IMR-90 (cell line): ENCODE results near the gene SASH3. TPM values are rescaled to one million over a fixed set of nuclear protein-coding genes. Genes with fewer than 3 reads are reported as not detected.

Source experiments
- ATAC-seq: fragments of 200-7000 bp; cut with Tn5 transposase; 2 replicates; pipeline ENCODE4 v1.9.1; 2020; ENCODE audit warnings: low read depth, mild to moderate bottlenecking, moderate library complexity
- BruUV-seq: library from RNA; stranded (reverse); fragments of 400-500 nt; replicated peaks from 2 replicates; lab custom pipeline; 2021; lab: Mats Ljungman, UMichigan
- CTCF ChIA-PET: fragments of 300-600 bp; formaldehyde crosslinking; extraction: SDS; loops from one replicate; lab custom pipeline; 2021; ENCODE audit warnings: antibody characterized with exemption; lab: Yijun Ruan, JAX
- POLR2A ChIA-PET: fragments of 300-600 bp; sonication (Branson Sonifier 250); formaldehyde crosslinking; loops from one replicate; lab custom pipeline; 2022; ENCODE audit warnings: antibody characterized with exemption; ENCODE audit not compliant: unreplicated experiment; lab: Charles Lee
- DNase-seq: peaks from one replicate; pipeline ENCODE4 v3.0.0; 2013
- H2AFZ ChIP-seq: replicated peaks from 2 replicates; pipeline ENCODE3; 2013; ENCODE audit warnings: low read length, mild to moderate bottlenecking; ENCODE audit not compliant: poor library complexity
- H2AK5ac ChIP-seq: 2 replicates; pipeline ENCODE4 v1.6.1; 2013; ENCODE audit warnings: low read depth, low read length, inconsistent platforms
- H2AK9ac ChIP-seq: replicated peaks from 2 replicates; pipeline ENCODE3; 2013; ENCODE audit warnings: mild to moderate bottlenecking, low read depth, low read length, moderate library complexity; ENCODE audit not compliant: poor library complexity
- H2BK120ac ChIP-seq: 2 replicates; pipeline ENCODE4 v1.6.1; 2013; ENCODE audit warnings: low read depth, low read length, inconsistent platforms
- H2BK15ac ChIP-seq: 3 replicates; pipeline ENCODE4 v1.6.1; 2013; ENCODE audit warnings: low read depth, low read length, inconsistent platforms
- H2BK20ac ChIP-seq: 2 replicates; pipeline ENCODE4 v1.6.1; 2013; ENCODE audit warnings: low read depth, mild to moderate bottlenecking, inconsistent platforms, low read length, moderate library complexity
- H2BK5ac ChIP-seq: 2 replicates; pipeline ENCODE4 v1.6.1; 2013; ENCODE audit warnings: mild to moderate bottlenecking, low read depth, low read length, inconsistent platforms; ENCODE audit not compliant: poor library complexity, severe bottlenecking
- H3K14ac ChIP-seq: replicated peaks from 2 replicates; pipeline ENCODE4 v1.6.1; 2013; ENCODE audit warnings: low read depth, low read length, inconsistent platforms
- H3K18ac ChIP-seq: 2 replicates; pipeline ENCODE4 v1.6.1; 2013; ENCODE audit warnings: low read depth, low read length, control low read depth
- H3K23ac ChIP-seq: 2 replicates; pipeline ENCODE4 v1.6.1; 2013; ENCODE audit warnings: low read depth, low read length, inconsistent platforms
- H3K27ac ChIP-seq: 2 replicates; pipeline ENCODE4 v1.5.1; 2013; ENCODE audit warnings: mild to moderate bottlenecking, control low read depth, low read length; ENCODE audit not compliant: insufficient read depth
- H3K27me3 ChIP-seq: 2 replicates; pipeline ENCODE4 v1.6.1; 2013; ENCODE audit warnings: low read length; ENCODE audit not compliant: control insufficient read depth, insufficient read depth
- H3K36me3 ChIP-seq: 2 replicates; pipeline ENCODE4 v1.6.1; 2013; ENCODE audit warnings: low read length, mixed read lengths; ENCODE audit not compliant: control insufficient read depth, insufficient read depth
- H3K4ac ChIP-seq: 2 replicates; pipeline ENCODE4 v1.6.1; 2013; ENCODE audit warnings: low read depth, low read length, inconsistent platforms
- H3K4me1 ChIP-seq: 2 replicates; pipeline ENCODE4 v1.6.1; 2013; ENCODE audit warnings: low read length, mixed read lengths; ENCODE audit not compliant: control insufficient read depth, insufficient read depth
- H3K4me2 ChIP-seq: 2 replicates; pipeline ENCODE4 v1.6.1; 2013; ENCODE audit warnings: low read depth, mild to moderate bottlenecking, control low read depth, low read length, moderate library complexity
- H3K4me3 ChIP-seq: 2 replicates; pipeline ENCODE4 v1.5.1; 2013; ENCODE audit warnings: low read depth, mild to moderate bottlenecking, control low read depth, low read length, moderate library complexity; ENCODE audit not compliant: insufficient read depth
- H3K56ac ChIP-seq: 2 replicates; pipeline ENCODE4 v1.6.1; 2013; ENCODE audit warnings: low read length, inconsistent platforms; ENCODE audit not compliant: insufficient read depth; ENCODE audit errors: extremely low read depth
- H3K79me1 ChIP-seq, 2 experiments: 2 replicates each; pipeline ENCODE4 v1.6.1; 2013; ENCODE audit warnings: low read length in 2 of 2, inconsistent platforms in 1 of 2, low read depth in 1 of 2
- H3K9ac ChIP-seq: 2 replicates; pipeline ENCODE4 v1.6.1; 2013; ENCODE audit warnings: low read depth, low read length, control low read depth
- H3K9me1 ChIP-seq: 2 replicates; pipeline ENCODE4 v1.6.1; 2013; ENCODE audit warnings: low read length, inconsistent platforms; ENCODE audit not compliant: insufficient read depth
- H3K9me3 ChIP-seq: 2 replicates; pipeline ENCODE4 v1.6.1; 2013; ENCODE audit warnings: low read length; ENCODE audit not compliant: control insufficient read depth, insufficient read depth
- H4K20me1 ChIP-seq: 2 replicates; pipeline ENCODE4 v1.6.1; 2013; ENCODE audit warnings: low read length, inconsistent platforms; ENCODE audit not compliant: insufficient read depth
- H4K5ac ChIP-seq: 2 replicates; pipeline ENCODE4 v1.6.1; 2013; ENCODE audit warnings: mild to moderate bottlenecking, low read depth, low read length, control low read depth
- H4K8ac ChIP-seq, 2 experiments: 2 replicates each; pipeline ENCODE4 v1.6.1; 2013; ENCODE audit warnings: low read depth in 2 of 2, low read length in 2 of 2, control low read depth in 1 of 2, inconsistent platforms in 1 of 2
- H4K91ac ChIP-seq: 2 replicates; pipeline ENCODE4 v1.6.1; 2013; ENCODE audit warnings: low read depth, low read length, inconsistent platforms; ENCODE audit not compliant: insufficient read depth
- BHLHE40 ChIP-seq: fragments of 150-350 bp; IDR thresholded peaks from 2 replicates; pipeline ENCODE4 v1.6.1; 2016; ENCODE audit warnings: mild to moderate bottlenecking, low read depth, low read length
- CEBPB ChIP-seq: IDR thresholded peaks from 2 replicates; pipeline ENCODE4 v1.6.1; 2012; ENCODE audit warnings: low read depth, low read length, improper control_type of control experiment
- CHD1 ChIP-seq: IDR thresholded peaks from 2 replicates; pipeline ENCODE4 v1.6.1; 2012; ENCODE audit warnings: low read depth, low read length, improper control_type of control experiment
- CTCF ChIP-seq: conservative IDR thresholded peaks from 2 replicates; pipeline ENCODE4 v1.5.1; 2012; ENCODE audit warnings: mild to moderate bottlenecking, low read depth, low read length, improper control_type of control experiment
- FOS ChIP-seq: fragments of 150-350 bp; IDR thresholded peaks from 2 replicates; pipeline ENCODE4 v1.6.1; 2016; ENCODE audit warnings: low read depth, low read length
- MAFK ChIP-seq: IDR thresholded peaks from 2 replicates; pipeline ENCODE4 v1.6.1; 2012; ENCODE audit warnings: low read depth, low read length, improper control_type of control experiment
- MAZ ChIP-seq: IDR thresholded peaks from 2 replicates; pipeline ENCODE4 v1.6.1; 2012; ENCODE audit warnings: low read depth, mild to moderate bottlenecking, low read length, improper control_type of control experiment, moderate library complexity, borderline replicate concordance
- MXI1 ChIP-seq: IDR thresholded peaks from 2 replicates; pipeline ENCODE4 v1.6.1; 2012; ENCODE audit warnings: low read depth, mild to moderate bottlenecking, low read length, moderate library complexity, borderline replicate concordance
- NFE2L2 ChIP-seq: fragments of 150-350 bp; IDR thresholded peaks from 2 replicates; pipeline ENCODE4 v1.6.1; 2016; ENCODE audit warnings: low read depth, mild to moderate bottlenecking, low read length
- POLR2A ChIP-seq: IDR thresholded peaks from 2 replicates; pipeline ENCODE4 v1.6.1; 2012; ENCODE audit warnings: mild to moderate bottlenecking, low read depth, low read length
- RAD21 ChIP-seq: IDR thresholded peaks from 2 replicates; pipeline ENCODE4 v1.6.1; 2012; ENCODE audit warnings: low read length, improper control_type of control experiment
- RCOR1 ChIP-seq: IDR thresholded peaks from 2 replicates; pipeline ENCODE4 v1.6.1; 2012; ENCODE audit warnings: mild to moderate bottlenecking, low read length, improper control_type of control experiment; ENCODE audit not compliant: insufficient replicate concordance
- RFX5 ChIP-seq: IDR thresholded peaks from 2 replicates; pipeline ENCODE4 v1.8.0; 2012; ENCODE audit warnings: low read depth, mild to moderate bottlenecking, low read length, moderate library complexity
- SMC3 ChIP-seq: fragments of 150-350 bp; IDR thresholded peaks from 2 replicates; pipeline ENCODE4 v1.6.1; 2016; ENCODE audit warnings: low read depth, mild to moderate bottlenecking, antibody characterized with exemption, low read length, moderate library complexity
- WGBS, 2 experiments: methylation state at CpG; one replicate each; pipeline versions ENCODE4 v1.1.5 to v1.1.7; 2013; ENCODE audit warnings: missing lambda C conversion rate in 2 of 2; ENCODE audit not compliant: insufficient read length in 1 of 2; ENCODE audit errors: extremely low coverage in 2 of 2; 5-methylcytosine and 5-hydroxymethylcytosine counted together
- dilution Hi-C: fragments of 300-500 bp; cut with HindIII; formaldehyde crosslinking; loops from one replicate; pipeline ENCODE4 v1.14.3; 2018; ENCODE audit warnings: low sequenced_read_pairs; ENCODE audit not compliant: unreplicated experiment
- in situ Hi-C: fragments of 300-500 bp; cut with MboI; formaldehyde crosslinking; loops from 3 replicates; pipeline ENCODE4 v1.14.3; 2019; ENCODE audit warnings: low sequenced_read_pairs, inconsistent platforms, mixed read lengths
- intact Hi-C: fragments of 100-400 bp; cut with micrococcal nuclease; formaldehyde crosslinking; loops from 2 replicates; pipeline ENCODE4 v1.10.0; 2022
- polyA plus RNA-seq, 3 experiments: library from polyadenylated mRNA; depleted of rRNA; stranded (reverse); fragments of >200 nt; gene quantifications; 2 replicates each; pipeline ENCODE4 v1.2.3, GENCODE V29; 2012; ENCODE audit warnings: low replicate concordance in 1 of 3
- total RNA-seq: library from RNA; depleted of rRNA; stranded (reverse); fragments of >200 nt; gene quantifications from 2 replicates; pipeline ENCODE4 v1.2.3, GENCODE V29; 2012

Gene SASH3
- total and polyA plus RNA-seq, 2 of the 4 experiments (the other 2 are of a cell fraction): not detected

DNA sequence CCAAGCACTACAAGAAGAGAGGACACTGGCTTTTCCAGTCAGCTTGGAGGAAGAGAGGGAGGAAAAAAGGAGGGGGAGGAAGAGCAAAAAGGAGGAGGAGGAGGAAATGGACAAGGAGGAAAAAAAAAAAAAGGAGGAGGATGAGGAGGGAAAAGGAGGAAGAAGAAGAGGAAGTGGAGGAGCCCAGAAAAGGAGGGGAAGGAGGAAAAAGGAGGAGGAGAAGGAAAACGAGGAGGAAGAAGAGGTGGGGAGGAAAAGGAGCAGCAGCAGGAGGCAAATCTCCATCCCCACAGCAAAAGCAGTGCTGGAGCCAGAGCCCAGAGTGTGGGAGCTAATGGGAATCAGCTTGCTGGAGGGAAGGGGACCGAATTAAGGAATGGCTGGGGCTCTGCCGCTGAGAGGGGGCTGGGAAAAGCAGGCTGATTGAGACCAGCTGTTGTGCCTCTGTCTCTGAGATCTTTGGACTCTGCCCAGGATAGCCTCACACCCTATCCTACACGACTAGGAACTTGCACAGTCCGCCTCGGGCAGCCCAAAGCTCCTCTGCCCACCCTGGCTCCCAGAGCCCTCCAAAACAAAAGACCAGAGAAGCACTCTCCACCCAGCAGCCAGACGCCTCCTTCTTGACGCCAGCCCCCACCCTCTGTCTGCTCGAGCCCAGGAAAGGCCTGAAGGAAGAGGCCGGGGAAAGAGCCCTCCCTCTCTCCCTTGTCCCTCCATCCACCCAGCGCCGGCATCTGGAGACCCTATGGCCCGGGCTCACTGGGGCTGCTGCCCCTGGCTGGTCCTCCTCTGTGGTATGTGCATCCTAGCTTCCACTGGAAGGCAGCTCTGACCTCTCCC lies 41.1 kb upstream of the SASH3 start, which contains the start of gene XPNPEP2:
Gene XPNPEP2, plus strand, starts transcription at position 514 of the 843 bp plus-strand sequence. Its CDS starts 235 bp downstream, at position 749.
- Histone ChIP-seq H3K27ac (peak within 1 kb of the TSS; percentile 56; the same call in 1 of the 2 replicates), H3K9me3 (no peaks in the 10 kb centered on the region), H3K36me3 (no peaks in the 10 kb centered on the region), H3K9ac (no peak within 1 kb of the TSS; the same call in 1 of the 2 replicates), H4K5ac (no peak within 1 kb of the TSS; the same call in 1 of the 2 replicates), H2AK9ac (peak within 1 kb of the TSS; percentile 71), H2BK5ac (no peak within 1 kb of the TSS), H4K8ac (peak within 1 kb of the TSS; percentile 0 to 27; a peak in 1 of 4 replicates), H2AFZ (peak within 1 kb of the TSS; percentile 72), H4K91ac (no peak within 1 kb of the TSS), H3K4me3 (no peak within 1 kb of the TSS), H3K79me1 (no peaks in the 10 kb centered on the region), H3K4me1 (peaks cover 7% of the 10 kb centered on the region; the same call in 1 of the 2 replicates), H3K14ac (no peak within 1 kb of the TSS), H3K56ac (no peak within 1 kb of the TSS), H3K9me1 (no peaks in the 10 kb centered on the region), H3K23ac (no peak within 1 kb of the TSS), H3K18ac (no peak within 1 kb of the TSS), H2BK120ac (no peak within 1 kb of the TSS), H3K27me3 (peaks cover 18% of the 10 kb centered on the region), H2BK20ac (no peak within 1 kb of the TSS), H2AK5ac (0 out of 2 replicates have a peak within 1 kb of the TSS, but pooled peaks have one; percentile 14), H3K4me2 (no peak within 1 kb of the TSS; the same call in 1 of the 2 replicates), H4K20me1 (no peaks in the 10 kb centered on the region), H3K4ac (no peak within 1 kb of the TSS; the same call in 1 of the 2 replicates), H2BK15ac (no peak within 1 kb of the TSS; the same call in 2 of the 3 replicates)
- POLR2A ChIA-PET: interaction anchor here (0.6 kb wide), 1 partner anchor 25 kb away, joined by 14 read pairs; no protein-coding TSS in a partner anchor
- CTCF ChIA-PET: interaction anchor here (0.7 to 0.9 kb wide), 2 partner anchors 134 to 137 kb away, joined by 3 read pairs; no protein-coding TSS in a partner anchor
- dilution Hi-C loops: no loop called here
- DNase-seq (peak; percentile 18), ATAC-seq (peak; percentile 53)
- in situ Hi-C loops: no loop called here
- BruUV-seq: no TSS peak
- no peak for TF ChIP-seq SMC3
- no peak for TF ChIP-seq NFE2L2
- TF ChIP-seq CHD1: no peak
- TF ChIP-seq MAFK: no peak
- no peak for TF ChIP-seq CTCF
- no peak for TF ChIP-seq BHLHE40
- TF ChIP-seq POLR2A: no peak
- TF ChIP-seq RAD21: no peak
- TF ChIP-seq FOS: no peak
- no peak for TF ChIP-seq CEBPB
- no peak for TF ChIP-seq RFX5
- TF ChIP-seq MXI1: no peak
- no peak for TF ChIP-seq RCOR1
- no peak for TF ChIP-seq MAZ
- intact Hi-C loops: no loop called here
- WGBS, 2 experiments: no CpG with 5 or more reads among the region's 13 CpGs
